ENCODE data around the gene ZNF175. TPM values are rescaled to one million over a fixed set of nuclear protein-coding genes. Genes with fewer than 3 reads are reported as not detected.
"Not testable (repeated sequence)": the region's sequence is repeated elsewhere in the genome, so short reads cannot be mapped to it uniquely, and the experiment has no call there.

ZNF175 gene
- polyA plus RNA-seq, 3 donors, result 0.39 to 2.4 (median 0.82) TPM

- no peak overlapping the region for H2AFZ ChIP-seq (ENCODE audit: insufficient read depth, low read depth, low read length, poor library complexity, severe bottlenecking)
- TF ChIP-seq, protein P1, sequence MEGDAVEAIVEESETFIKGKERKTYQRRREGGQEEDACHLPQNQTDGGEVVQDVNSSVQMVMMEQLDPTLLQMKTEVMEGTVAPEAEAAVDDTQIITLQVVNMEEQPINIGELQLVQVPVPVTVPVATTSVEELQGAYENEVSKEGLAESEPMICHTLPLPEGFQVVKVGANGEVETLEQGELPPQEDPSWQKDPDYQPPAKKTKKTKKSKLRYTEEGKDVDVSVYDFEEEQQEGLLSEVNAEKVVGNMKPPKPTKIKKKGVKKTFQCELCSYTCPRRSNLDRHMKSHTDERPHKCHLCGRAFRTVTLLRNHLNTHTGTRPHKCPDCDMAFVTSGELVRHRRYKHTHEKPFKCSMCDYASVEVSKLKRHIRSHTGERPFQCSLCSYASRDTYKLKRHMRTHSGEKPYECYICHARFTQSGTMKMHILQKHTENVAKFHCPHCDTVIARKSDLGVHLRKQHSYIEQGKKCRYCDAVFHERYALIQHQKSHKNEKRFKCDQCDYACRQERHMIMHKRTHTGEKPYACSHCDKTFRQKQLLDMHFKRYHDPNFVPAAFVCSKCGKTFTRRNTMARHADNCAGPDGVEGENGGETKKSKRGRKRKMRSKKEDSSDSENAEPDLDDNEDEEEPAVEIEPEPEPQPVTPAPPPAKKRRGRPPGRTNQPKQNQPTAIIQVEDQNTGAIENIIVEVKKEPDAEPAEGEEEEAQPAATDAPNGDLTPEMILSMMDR (IDR thresholded peaks at IDR 0.05), result no peak
- peak overlapping the region in 1 of 2 donors; percentile 83 for H3K4me3 Mint-ChIP-seq
- H3K9ac ChIP-seq (ENCODE audit: insufficient read depth, low read length, poor library complexity, severe bottlenecking), result peak overlapping the region; percentile 4
- H3K27ac Mint-ChIP-seq, result peak overlapping the region in 1 of 7 donors; percentile 70
- H3K36me3 ChIP-seq (replicated peaks in 1 of 2; ENCODE audit: control insufficient read depth in 1 of 2, insufficient read depth in 2 of 2, low read length in 2 of 2), result peaks cover 49 to 63% of the 10 kb centered on the region in 2 donors
- H3K4me2 ChIP-seq (replicated peaks; ENCODE audit: extremely low read depth, low read length, poor library complexity, severe bottlenecking), result peak overlapping the region; percentile 72
- H4K20me1 ChIP-seq (ENCODE audit: insufficient read depth, low read length), result peaks cover 58% of the 10 kb centered on the region
- peaks cover 54% of the 10 kb centered on the region for H3K4me1 Mint-ChIP-seq
- intact Hi-C loops (cut with micrococcal nuclease), result no loop called here
- peaks cover 46 to 56% of the 10 kb centered on the region in 2 donors for H3K4me1 ChIP-seq (ENCODE audit: control insufficient read depth in 1 of 2, insufficient read depth in 2 of 2, low read length in 2 of 2)
- 80% methylated on average over 10 of the region's 16 CpGs for WGBS (ENCODE audit: insufficient coverage)
- H3K27me3 Mint-ChIP-seq (ENCODE audit: low read depth in 3 of 3), result peaks cover 0 to 4% (median 0%) of the 10 kb centered on the region in 3 donors
- peaks cover 0 to 2% (median 0%) of the 10 kb centered on the region in 7 donors for H3K9me3 Mint-ChIP-seq
- no peaks in the 10 kb centered on the region for H3K27me3 ChIP-seq (ENCODE audit: control insufficient read depth in 2 of 2, insufficient read depth in 2 of 2, low read length in 2 of 2)
- H3K4me3 ChIP-seq (replicated peaks in 1 of 3; ENCODE audit: low read depth in 2 of 3, low read length in 3 of 3), result peak overlapping the region in 1 of 3 experiments; percentile 64
- no peak for DNase-seq
- no peaks in the 10 kb centered on the region for H3K9me3 ChIP-seq (replicated peaks in 1 of 2; ENCODE audit: control insufficient read depth in 1 of 2, insufficient read depth in 1 of 2, low read length in 2 of 2)
- H3K27ac ChIP-seq (ENCODE audit: low read depth in 1 of 2, low read length in 2 of 2), result peak overlapping the region in 1 of 2 donors; percentile 47
- peaks cover 58% of the 10 kb centered on the region for H3K79me2 ChIP-seq (ENCODE audit: insufficient read depth, low read length)
- H3K36me3 Mint-ChIP-seq, result peaks cover 53 to 66% of the 10 kb centered on the region in 2 donors
Observed at GRCh38 chr19:51627491-51628138, 56.5 kb downstream of the ZNF175 start.

DNA sequence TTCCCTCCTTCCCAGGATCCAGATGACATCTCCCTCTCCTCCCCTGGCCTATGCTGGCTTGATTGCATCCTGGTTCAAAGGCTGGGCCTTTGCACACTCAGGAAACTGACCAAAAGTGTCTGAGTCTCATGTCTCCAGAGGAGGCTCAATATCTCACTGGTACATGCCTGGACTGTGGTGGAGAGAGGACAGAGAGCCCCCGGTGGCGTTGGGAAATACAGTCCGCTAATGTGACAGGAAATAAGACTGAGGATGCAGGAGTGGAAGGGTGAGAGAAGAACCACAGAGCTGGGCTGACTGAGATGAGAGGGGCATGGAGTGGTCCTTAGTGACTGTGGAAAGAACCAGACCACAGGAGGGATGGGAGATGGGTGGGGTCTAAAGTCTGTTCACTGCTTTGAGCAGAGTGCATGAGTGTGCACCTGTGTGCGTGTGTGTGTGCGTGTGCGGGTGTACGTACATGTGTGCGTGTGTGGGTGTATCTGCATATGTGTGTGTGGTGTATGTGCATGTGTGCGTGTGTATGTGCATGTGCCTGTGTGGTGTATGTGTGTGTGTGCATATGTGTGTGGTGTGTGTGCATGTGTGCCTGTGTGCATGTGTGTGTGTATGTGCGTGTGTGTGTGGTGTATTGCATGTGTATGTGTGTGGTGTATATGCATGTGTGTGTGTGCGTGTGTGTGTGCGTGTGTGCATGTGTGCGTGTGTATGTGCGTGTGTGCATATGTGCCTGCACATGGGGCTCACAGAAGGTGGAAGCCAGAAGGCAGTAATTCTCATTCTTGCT is 57.3 kb downstream of the ZNF175 start:
- Histone ChIP-seq H4K20me1 (ENCODE audit: insufficient read depth, low read length) (peaks cover 50% of the 10 kb centered on the region), H3K4me3 (replicated peaks in 1 of 3; ENCODE audit: low read depth in 2 of 3, low read length in 3 of 3) (peak overlapping the region; percentile 14 to 64 (median 27)), H3K4me2 (replicated peaks; ENCODE audit: extremely low read depth, low read length, poor library complexity, severe bottlenecking) (peak overlapping the region; percentile 72), H3K27ac (ENCODE audit: low read depth in 1 of 2, low read length in 2 of 2) (peak overlapping the region in 1 of 2 donors; percentile 47), H3K79me2 (ENCODE audit: insufficient read depth, low read length) (peaks cover 53% of the 10 kb centered on the region), H3K9ac (ENCODE audit: insufficient read depth, low read length, poor library complexity, severe bottlenecking) (no peak overlapping the region), H3K4me1 (ENCODE audit: control insufficient read depth in 1 of 2, insufficient read depth in 2 of 2, low read length in 2 of 2) (peaks cover 46 to 52% of the 10 kb centered on the region in 2 donors), H3K27me3 (ENCODE audit: control insufficient read depth in 2 of 2, insufficient read depth in 2 of 2, low read length in 2 of 2) (no peaks in the 10 kb centered on the region), H3K36me3 (replicated peaks in 1 of 2; ENCODE audit: control insufficient read depth in 1 of 2, insufficient read depth in 2 of 2, low read length in 2 of 2) (peaks cover 44 to 55% of the 10 kb centered on the region in 2 donors), H3K9me3 (replicated peaks in 1 of 2; ENCODE audit: control insufficient read depth in 1 of 2, insufficient read depth in 1 of 2, low read length in 2 of 2) (no peaks in the 10 kb centered on the region), H2AFZ (ENCODE audit: insufficient read depth, low read depth, low read length, poor library complexity, severe bottlenecking) (no peak overlapping the region)
- DNase-seq, result peak in 1 of 3 donors; percentile 1
- intact Hi-C loops (cut with micrococcal nuclease), result no loop called here
- Mint-ChIP-seq H3K27me3 (ENCODE audit: low read depth in 3 of 3) (peaks cover 0 to 4% (median 0%) of the 10 kb centered on the region in 3 donors), H3K4me1 (peaks cover 53% of the 10 kb centered on the region), H3K9me3 (peaks cover 0 to 2% (median 0%) of the 10 kb centered on the region in 7 donors), H3K36me3 (peaks cover 47 to 59% of the 10 kb centered on the region in 2 donors), H3K27ac (peak overlapping the region in 5 of 7 donors; percentile 70 to 85 (median 73)), H3K4me3 (peak overlapping the region; percentile 50 to 83)
- WGBS (ENCODE audit: insufficient coverage), result 63% methylated on average over 10 of the region's 14 CpGs
- TF ChIP-seq, protein P1 (IDR thresholded peaks at IDR 0.05), result no peak

GRCh38 chr19:51630315-51630714 is 59.2 kb downstream of the ZNF175 start, which contains the start of gene SIGLEC5:
Gene SIGLEC5, minus strand, starts transcription at chr19:51630401. Its CDS starts 66 bp downstream, at chr19:51630335.
- H2AFZ ChIP-seq (ENCODE audit: insufficient read depth, low read depth, low read length, poor library complexity, severe bottlenecking), result peak within 1 kb of the TSS; percentile 59

More at GRCh38 chr19:51630315-51630714, 59.2 kb downstream of the ZNF175 start, which contains the start of gene SIGLEC5:
- Mint-ChIP-seq H3K4me1 (peaks cover 54% of the 10 kb centered on the region), H3K27ac (peak within 1 kb of the TSS; percentile 82 to 95 (median 92)), H3K4me3 (peak within 1 kb of the TSS; percentile 78 to 92), H3K36me3 (peaks cover 31 to 39% of the 10 kb centered on the region in 2 donors)
- DNase-seq, result peak in 1 of 3 donors; percentile 69
- Histone ChIP-seq H3K79me2 (ENCODE audit: insufficient read depth, low read length) (peaks cover 41% of the 10 kb centered on the region), H3K36me3 (replicated peaks in 1 of 2; ENCODE audit: control insufficient read depth in 1 of 2, insufficient read depth in 2 of 2, low read length in 2 of 2) (peaks cover 26 to 36% of the 10 kb centered on the region in 2 donors), H3K4me2 (replicated peaks; ENCODE audit: extremely low read depth, low read length, poor library complexity, severe bottlenecking) (peak within 1 kb of the TSS; percentile 72), H3K4me1 (ENCODE audit: control insufficient read depth in 1 of 2, insufficient read depth in 2 of 2, low read length in 2 of 2) (peaks cover 49 to 51% of the 10 kb centered on the region in 2 donors), H3K4me3 (replicated peaks in 1 of 3; ENCODE audit: low read depth in 2 of 3, low read length in 3 of 3) (peak within 1 kb of the TSS; percentile 19 to 64 (median 27)), H3K9ac (ENCODE audit: insufficient read depth, low read length, poor library complexity, severe bottlenecking) (peak within 1 kb of the TSS; percentile 15), H4K20me1 (ENCODE audit: insufficient read depth, low read length) (peaks cover 36% of the 10 kb centered on the region), H3K27ac (ENCODE audit: low read depth in 1 of 2, low read length in 2 of 2) (peak within 1 kb of the TSS; percentile 19 to 80)
- H3K27me3 Mint-ChIP-seq (ENCODE audit: low read depth in 3 of 3); H3K9me3 ChIP-seq (replicated peaks in 1 of 2; ENCODE audit: control insufficient read depth in 1 of 2, insufficient read depth in 1 of 2, low read length in 2 of 2); H3K27me3 ChIP-seq (ENCODE audit: control insufficient read depth in 2 of 2, insufficient read depth in 2 of 2, low read length in 2 of 2); H3K9me3 Mint-ChIP-seq; intact Hi-C loops (cut with micrococcal nuclease): not testable (repeated sequence)
- 0% methylated on average over 5 of the region's 13 CpGs for WGBS (ENCODE audit: insufficient coverage)
